ENCODE measurements around the gene AATK. TPM values are rescaled to one million over a fixed set of nuclear protein-coding genes. Genes with fewer than 3 reads are reported as not detected.

The AATK gene
- polyA plus RNA-seq, 1 of the 3 experiments (the other 2 are of a cell fraction): 0.51 TPM

GRCh38 chr17:81191116-81191515 lies 25.1 kb upstream of the AATK start:
- DNase-seq: no peak
- no peaks in the 10 kb centered on the region for H4K20me1 ChIP-seq (ENCODE audit: insufficient read depth)
- CTCF ChIA-PET: interaction anchor here (0.9 to 6.3 kb wide), 7 partner anchors 9 to 202 kb away, joined by 3 to 46 read pairs (median 3); no protein-coding TSS in a partner anchor
- no peak overlapping the region for H3K9ac ChIP-seq
- no peaks in the 10 kb centered on the region for H3K27me3 ChIP-seq (ENCODE audit: insufficient read depth)
- TF ChIP-seq SMC3 (IDR thresholded peaks at IDR 0.05; ENCODE audit: low read depth, low read length): no peak
- TF ChIP-seq FOXJ3 (CRISPR knock-in tag; IDR thresholded peaks at IDR 0.05): no peak
- TF ChIP-seq EP300 (IDR thresholded peaks at IDR 0.05; ENCODE audit: borderline replicate concordance in 1 of 2, low read depth in 1 of 2, low read length in 1 of 2): no peak
- TF ChIP-seq POLR2AphosphoS5 (IDR thresholded peaks at IDR 0.05; ENCODE audit: low read depth, low read length): no peak
- no peak for TF ChIP-seq TAF1 (IDR thresholded peaks at IDR 0.05; ENCODE audit: borderline replicate concordance, low read depth, low read length)
- no peak for TF ChIP-seq RAD21 (IDR thresholded peaks at IDR 0.05; ENCODE audit: low read length)
- no peak for TF ChIP-seq CTCF (IDR thresholded peaks at IDR 0.05)
- no peak overlapping the region for H3K27ac ChIP-seq (ENCODE audit: low read depth in 2 of 2, low read length in 1 of 2)
- H3K9me2 ChIP-seq: no peaks in the 10 kb centered on the region
- no peaks in the 10 kb centered on the region for H3F3A ChIP-seq (replicated peaks; ENCODE audit: insufficient read depth)
- H3K9me3 ChIP-seq: no peaks in the 10 kb centered on the region
- no peaks in the 10 kb centered on the region; a peak in 1 of 4 replicates for H3K4me1 ChIP-seq (ENCODE audit: control insufficient read depth in 1 of 2, insufficient read depth in 2 of 2, low read depth in 1 of 2, low read length in 1 of 2)
- peaks cover 0 to 25% of the 10 kb centered on the region in 2 experiments for H3K36me3 ChIP-seq (replicated peaks in 1 of 2; ENCODE audit: control insufficient read depth in 1 of 2, insufficient read depth in 2 of 2, low read length in 1 of 2)
- WGBS (ENCODE audit: low lambda C conversion rate): 95% methylated on average over 16 of the region's 20 CpGs
- H3K4me2 ChIP-seq: no peak overlapping the region
- H3K4me3 ChIP-seq (ENCODE audit: low read depth in 2 of 2, low read length in 1 of 2): no peak overlapping the region
- POLR2A ChIA-PET: interaction anchor here (0.9 kb wide), 1 partner anchor 25 kb away, joined by 3 read pairs; the partner anchor contains the start of genes AATK and PVALEF
- H2AFZ ChIP-seq (ENCODE audit: low read depth): no peak overlapping the region
- H3K79me2 ChIP-seq (ENCODE audit: insufficient read depth): no peaks in the 10 kb centered on the region

GRCh38 chr17:81190591-81190990 lies 24.6 kb upstream of the AATK start:
- Histone ChIP-seq H3K9me3 (no peaks in the 10 kb centered on the region), H3K36me3 (replicated peaks in 1 of 2; ENCODE audit: control insufficient read depth in 1 of 2, insufficient read depth in 2 of 2, low read length in 1 of 2) (peaks cover 0 to 20% of the 10 kb centered on the region in 2 experiments), H3K4me2 (no peak overlapping the region), H3K9ac (no peak overlapping the region), H3K9me2 (no peaks in the 10 kb centered on the region), H3K4me3 (ENCODE audit: low read depth in 2 of 2, low read length in 1 of 2) (no peak overlapping the region), H2AFZ (ENCODE audit: low read depth) (no peak overlapping the region), H3K27ac (ENCODE audit: low read depth in 2 of 2, low read length in 1 of 2) (no peak overlapping the region), H4K20me1 (ENCODE audit: insufficient read depth) (no peaks in the 10 kb centered on the region), H3K27me3 (ENCODE audit: insufficient read depth) (no peaks in the 10 kb centered on the region), H3K79me2 (ENCODE audit: insufficient read depth) (no peaks in the 10 kb centered on the region), H3K4me1 (ENCODE audit: control insufficient read depth in 1 of 2, insufficient read depth in 2 of 2, low read depth in 1 of 2, low read length in 1 of 2) (no peaks in the 10 kb centered on the region; a peak in 1 of 4 replicates), H3F3A (replicated peaks; ENCODE audit: insufficient read depth) (no peaks in the 10 kb centered on the region)
- no peak for DNase-seq
- no peak for TF ChIP-seq FOXJ3 (CRISPR knock-in tag; IDR thresholded peaks at IDR 0.05)
- 97% methylated on average over 22 of the region's 28 CpGs for WGBS (ENCODE audit: low lambda C conversion rate)
- CTCF ChIA-PET: interaction anchor here (0.9 to 6.3 kb wide), 8 partner anchors 10 to 201 kb away, joined by 3 to 46 read pairs (median 4); no protein-coding TSS in a partner anchor
- POLR2A ChIA-PET: interaction anchor here (0.9 kb wide), 1 partner anchor 25 kb away, joined by 3 read pairs; the partner anchor contains the start of genes AATK and PVALEF
